ENCODE results near the gene PPHLN1. TPM values are rescaled to one million over a fixed set of nuclear protein-coding genes. Genes with fewer than 3 reads are reported as not detected.

The PPHLN1 gene
- total RNA-seq, 2 experiments from 2014 or later: 100 to 105 TPM

DNA sequence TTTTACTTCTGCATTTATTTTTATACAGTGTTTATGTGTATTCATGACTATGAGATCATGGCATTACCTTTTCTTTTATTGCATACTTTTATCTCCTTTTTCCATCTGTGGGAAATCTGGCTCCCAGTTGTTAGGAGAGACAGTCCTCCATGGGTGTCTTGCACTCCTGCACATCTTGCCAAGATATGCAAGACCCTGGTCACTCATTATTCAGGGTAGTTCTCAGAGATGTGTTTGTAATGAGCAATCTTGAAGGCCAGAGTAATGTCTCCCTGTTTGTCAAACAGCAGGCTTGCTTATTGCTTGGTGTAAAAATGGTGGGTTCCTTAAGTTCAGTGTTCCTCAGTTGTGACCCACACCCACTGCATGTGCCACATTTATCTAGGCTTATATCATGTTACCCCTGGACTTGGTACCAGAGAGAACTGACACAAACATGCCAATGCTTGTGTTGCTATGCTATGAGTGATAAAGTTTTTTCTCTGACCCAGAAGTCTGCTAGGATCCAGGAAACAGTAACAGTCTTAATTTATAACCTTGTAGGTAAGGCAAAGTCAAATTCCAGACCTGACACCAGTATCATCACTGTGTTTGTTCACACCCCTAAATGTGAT is 36.8 kb downstream of the PPHLN1 start:
- no peaks in the 10 kb centered on the region for H3K27me3 Mint-ChIP-seq
- peaks cover 43% of the 10 kb centered on the region for H3K36me3 Mint-ChIP-seq (ENCODE audit: low read depth)
- no peak overlapping the region for H3K27ac ChIP-seq (ENCODE audit: low read depth in 1 of 2, low read length in 2 of 2)
- H3K4me3 Mint-ChIP-seq: no peak overlapping the region
- H3K9me3 ChIP-seq (ENCODE audit: control insufficient read depth in 1 of 2, insufficient read depth in 1 of 2, low read length in 2 of 2): no peaks in the 10 kb centered on the region
- no peaks in the 10 kb centered on the region for H3K9me3 Mint-ChIP-seq
- peaks cover 10% of the 10 kb centered on the region for H3K36me3 ChIP-seq (ENCODE audit: insufficient read depth, low read length)
- ATAC-seq (ENCODE audit: poor library complexity): peak; percentile 14
- H3K27ac Mint-ChIP-seq: peak overlapping the region; percentile 17
- H3K27me3 ChIP-seq (ENCODE audit: control insufficient read depth in 1 of 2, insufficient read depth in 2 of 2, low read length in 2 of 2): no peaks in the 10 kb centered on the region
- peaks cover 4% of the 10 kb centered on the region for H3K4me1 ChIP-seq (ENCODE audit: insufficient read depth, low read length)
- POLR2A ChIA-PET: no interaction called here
- CTCF ChIA-PET: no interaction called here
- H3K4me3 ChIP-seq (ENCODE audit: low read length): no peak overlapping the region
- no peak for DNase-seq
- intact Hi-C loops (cut with DNase I, micrococcal nuclease): no loop called here
- no peak for TF ChIP-seq CTCF (IDR thresholded peaks at IDR 0.05)
- H3K4me1 Mint-ChIP-seq (ENCODE audit: low read depth): peaks cover 39% of the 10 kb centered on the region

- H3K27me3 ChIP-seq (ENCODE audit: control insufficient read depth in 1 of 2, insufficient read depth in 2 of 2, low read length in 2 of 2): no peaks in the 10 kb centered on the region
- ChIA-PET POLR2A (no interaction called here), CTCF (no interaction called here)
- Mint-ChIP-seq H3K4me3 (no peak overlapping the region), H3K36me3 (ENCODE audit: low read depth) (peaks cover 38% of the 10 kb centered on the region), H3K27me3 (no peaks in the 10 kb centered on the region), H3K27ac (no peak overlapping the region), H3K4me1 (ENCODE audit: low read depth) (peaks cover 43% of the 10 kb centered on the region), H3K9me3 (no peaks in the 10 kb centered on the region)
- ATAC-seq (ENCODE audit: poor library complexity) (no peak), DNase-seq (no peak)
- peaks cover 10% of the 10 kb centered on the region for H3K36me3 ChIP-seq (ENCODE audit: insufficient read depth, low read length)
- TF ChIP-seq CTCF (IDR thresholded peaks at IDR 0.05): no peak
- no peak overlapping the region for H3K27ac ChIP-seq (ENCODE audit: low read depth in 1 of 2, low read length in 2 of 2)
- no peak overlapping the region for H3K4me3 ChIP-seq (ENCODE audit: low read length)
- H3K4me1 ChIP-seq (ENCODE audit: insufficient read depth, low read length): peaks cover 4% of the 10 kb centered on the region
- intact Hi-C loops (cut with DNase I, micrococcal nuclease): no loop called here
- H3K9me3 ChIP-seq (ENCODE audit: control insufficient read depth in 1 of 2, insufficient read depth in 1 of 2, low read length in 2 of 2): no peaks in the 10 kb centered on the region
These were observed 38.7 kb downstream of the PPHLN1 start for GRCh38 chr12:42364692-42365091.

GRCh38 chr12:42365486-42365885 is 39.5 kb downstream of the PPHLN1 start:
- no peaks in the 10 kb centered on the region for H3K9me3 ChIP-seq (ENCODE audit: control insufficient read depth in 1 of 2, insufficient read depth in 1 of 2, low read length in 2 of 2)
- H3K4me1 ChIP-seq (ENCODE audit: insufficient read depth, low read length): peaks cover 2% of the 10 kb centered on the region
- no peak for DNase-seq
- no peaks in the 10 kb centered on the region for H3K27me3 ChIP-seq (ENCODE audit: control insufficient read depth in 1 of 2, insufficient read depth in 2 of 2, low read length in 2 of 2)
- H3K36me3 ChIP-seq (ENCODE audit: insufficient read depth, low read length): peaks cover 10% of the 10 kb centered on the region
- ChIA-PET CTCF (no interaction called here), POLR2A (no interaction called here)
- Mint-ChIP-seq H3K36me3 (ENCODE audit: low read depth) (peaks cover 42% of the 10 kb centered on the region), H3K9me3 (no peaks in the 10 kb centered on the region), H3K4me3 (no peak overlapping the region), H3K27ac (no peak overlapping the region), H3K27me3 (no peaks in the 10 kb centered on the region), H3K4me1 (ENCODE audit: low read depth) (peaks cover 46% of the 10 kb centered on the region)
- no peak overlapping the region for H3K4me3 ChIP-seq (ENCODE audit: low read length)
- H3K27ac ChIP-seq (ENCODE audit: low read depth in 1 of 2, low read length in 2 of 2): no peak overlapping the region
- TF ChIP-seq CTCF (IDR thresholded peaks at IDR 0.05): no peak
- ATAC-seq (ENCODE audit: poor library complexity): no peak
- intact Hi-C loops (cut with DNase I, micrococcal nuclease): no loop called here

All from CD4-positive, alpha-beta T cell (primary cell).